Fibroblast of mammary gland (primary cell): ENCODE data around the gene AHCYL1.
A peak's percentile ranks its signal among the peaks of the same experiment; 100 is the strongest.

Experiments
- DNase-seq: peaks from one replicate; pipeline ENCODE4 v3.0.0-alpha.2; 2010; ENCODE audit warnings: low read depth
- H3K4me3 ChIP-seq: 2 replicates; pipeline ENCODE4 v1.5.1; 2011; ENCODE audit warnings: low read depth, mild to moderate bottlenecking, low read length, moderate library complexity; ENCODE audit not compliant: control insufficient read depth
- TF ChIP-seq, protein P1 (sequence below): conservative IDR thresholded peaks from 2 replicates; pipeline ENCODE4 v1.5.1; 2011; ENCODE audit warnings: low read depth, low read length, inconsistent platforms; ENCODE audit not compliant: control insufficient read depth, insufficient read depth

AHCYL1 gene

DNA sequence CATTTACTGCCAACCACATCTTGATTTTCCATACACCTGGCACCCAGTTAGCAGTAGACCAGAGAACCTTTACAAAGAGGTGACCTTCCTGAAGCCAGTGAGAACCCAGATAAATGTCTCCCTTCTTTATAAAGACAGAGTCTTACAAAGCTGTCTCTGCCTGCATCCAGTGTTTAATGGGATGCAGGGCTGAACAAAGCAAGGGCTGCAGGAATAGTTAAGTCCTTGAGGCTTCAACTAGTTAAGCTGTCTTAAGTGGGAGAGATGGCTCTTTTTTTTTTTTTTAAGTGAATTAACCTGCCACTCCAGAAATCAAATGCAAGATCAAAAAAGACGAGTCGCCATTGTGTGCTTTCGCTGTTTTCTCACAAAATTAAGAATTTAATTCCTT is 1.5 kb downstream of the AHCYL1 start:
- H3K4me3 ChIP-seq = peak overlapping the region; percentile 90
- no peak for DNase-seq
- TF ChIP-seq, protein P1, sequence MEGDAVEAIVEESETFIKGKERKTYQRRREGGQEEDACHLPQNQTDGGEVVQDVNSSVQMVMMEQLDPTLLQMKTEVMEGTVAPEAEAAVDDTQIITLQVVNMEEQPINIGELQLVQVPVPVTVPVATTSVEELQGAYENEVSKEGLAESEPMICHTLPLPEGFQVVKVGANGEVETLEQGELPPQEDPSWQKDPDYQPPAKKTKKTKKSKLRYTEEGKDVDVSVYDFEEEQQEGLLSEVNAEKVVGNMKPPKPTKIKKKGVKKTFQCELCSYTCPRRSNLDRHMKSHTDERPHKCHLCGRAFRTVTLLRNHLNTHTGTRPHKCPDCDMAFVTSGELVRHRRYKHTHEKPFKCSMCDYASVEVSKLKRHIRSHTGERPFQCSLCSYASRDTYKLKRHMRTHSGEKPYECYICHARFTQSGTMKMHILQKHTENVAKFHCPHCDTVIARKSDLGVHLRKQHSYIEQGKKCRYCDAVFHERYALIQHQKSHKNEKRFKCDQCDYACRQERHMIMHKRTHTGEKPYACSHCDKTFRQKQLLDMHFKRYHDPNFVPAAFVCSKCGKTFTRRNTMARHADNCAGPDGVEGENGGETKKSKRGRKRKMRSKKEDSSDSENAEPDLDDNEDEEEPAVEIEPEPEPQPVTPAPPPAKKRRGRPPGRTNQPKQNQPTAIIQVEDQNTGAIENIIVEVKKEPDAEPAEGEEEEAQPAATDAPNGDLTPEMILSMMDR = no peak

- DNase-seq = no peak
- H3K4me3 ChIP-seq = no peak overlapping the region
- TF ChIP-seq, protein P1 = no peak
Measured at GRCh38 chr1:109988349-109988914, 3.9 kb downstream of the AHCYL1 start.

GRCh38 chr1:109989506-109990301 is 5.1 kb downstream of the AHCYL1 start:
- H3K4me3 ChIP-seq = no peak overlapping the region
- DNase-seq = peak; percentile 52
- TF ChIP-seq, protein P1 = no peak

DNA sequence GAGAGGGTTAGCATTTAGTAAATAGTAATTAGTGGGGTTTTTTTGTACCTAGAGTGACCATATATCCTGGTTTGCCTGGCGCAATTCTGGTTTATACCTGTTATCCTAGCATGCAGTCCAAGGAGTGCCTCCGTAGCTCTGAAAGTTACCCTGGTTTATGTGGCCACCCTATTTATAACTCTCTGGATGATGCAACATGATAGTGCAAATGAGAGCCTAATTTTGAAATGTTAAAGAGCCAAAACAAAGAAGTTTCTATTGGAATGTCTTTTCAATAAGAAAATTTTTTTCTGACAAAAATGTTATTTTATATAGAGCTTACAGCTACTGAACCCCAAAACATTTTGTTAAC is 5.7 kb downstream of the AHCYL1 start:
- TF ChIP-seq, protein P1 = no peak
- H3K4me3 ChIP-seq = no peak overlapping the region
- DNase-seq = no peak

DNA sequence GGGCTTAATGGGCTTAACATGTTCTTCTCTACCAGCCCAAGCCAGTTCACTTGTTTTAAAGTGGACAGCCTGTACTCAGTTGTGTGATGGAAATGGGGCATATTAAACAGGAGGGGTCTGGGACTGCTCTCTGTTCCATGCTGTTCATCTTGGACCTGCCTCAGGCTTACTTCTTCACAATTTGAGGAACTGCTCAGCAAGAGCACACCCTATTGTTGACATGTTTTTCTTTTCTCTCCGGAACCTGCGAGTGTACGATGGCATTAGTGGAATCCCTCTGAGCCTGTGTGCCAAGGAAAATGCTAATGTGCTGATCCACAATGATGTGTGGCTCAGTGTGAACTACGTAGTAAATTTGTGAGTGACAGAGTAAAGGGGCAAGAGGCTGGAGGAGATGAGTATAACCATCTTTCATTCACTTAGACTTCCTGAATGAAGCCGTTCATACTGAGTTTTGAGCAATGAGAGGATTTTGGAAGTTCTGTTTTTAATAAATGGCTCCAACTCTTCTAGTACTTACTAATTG is 6.9 kb downstream of the AHCYL1 start:
- TF ChIP-seq, protein P1 = no peak
- DNase-seq = no peak
- no peak overlapping the region for H3K4me3 ChIP-seq

- no peak overlapping the region for H3K4me3 ChIP-seq
- peak; percentile 56 for DNase-seq
- TF ChIP-seq, protein P1 = no peak
Measured at GRCh38 chr1:109993885-109994284, 9.3 kb downstream of the AHCYL1 start.
